GM19397 (cell line): ENCODE data around the gene SRPK2.
A peak's percentile ranks its signal among the peaks of the same experiment; 100 is the strongest.
"Not testable (repeated sequence)": the region's sequence is repeated elsewhere in the genome, so short reads cannot be mapped to it uniquely, and the experiment has no call there.

Experiments used
- ATAC-seq: cut with Tn5 transposase; IDR thresholded peaks from one replicate; pipeline ENCODE4 v1.9.1; 2021; ENCODE audit warnings: mild to moderate bottlenecking, moderate library complexity; ENCODE audit not compliant: unreplicated experiment

The SRPK2 gene

GRCh38 chr7:105388356-105389087, at the start of gene SRPK2:
Gene SRPK2, minus strand, starts transcription at chr7:105388921.
- peak; percentile 71 for ATAC-seq

GRCh38 chr7:105438254-105438653, 49.5 kb upstream of the SRPK2 start:
- no peak for ATAC-seq

- ATAC-seq, result not testable (repeated sequence)
These were observed 48.6 kb upstream of the SRPK2 start for GRCh38 chr7:105437356-105437755.

- no peak for ATAC-seq
These were observed 41.3 kb upstream of the SRPK2 start for GRCh38 chr7:105429746-105430612.

- ATAC-seq, result no peak
These were observed 38.0 kb upstream of the SRPK2 start for GRCh38 chr7:105426606-105427146.

GRCh38 chr7:105423987-105424386, 35.3 kb upstream of the SRPK2 start:
- ATAC-seq, result no peak

- ATAC-seq, result no peak
These were observed 25.2 kb upstream of the SRPK2 start for GRCh38 chr7:105413887-105414437.

GRCh38 chr7:105410774-105411173, 22.1 kb upstream of the SRPK2 start:
- ATAC-seq, result not testable (repeated sequence)

- ATAC-seq, result not testable (repeated sequence)
These were observed 21.1 kb upstream of the SRPK2 start for GRCh38 chr7:105409775-105410174.

GRCh38 chr7:105408791-105409410, 20.2 kb upstream of the SRPK2 start:
- ATAC-seq, result no peak

- no peak for ATAC-seq
These were observed 14.4 kb upstream of the SRPK2 start for GRCh38 chr7:105403128-105403527.

- ATAC-seq, result no peak
These were observed 13.7 kb upstream of the SRPK2 start for GRCh38 chr7:105402221-105403095.

- no peak for ATAC-seq
These were observed 10.5 kb upstream of the SRPK2 start for GRCh38 chr7:105399043-105399725.

GRCh38 chr7:105396566-105396965, 7.8 kb upstream of the SRPK2 start:
- no peak for ATAC-seq

- ATAC-seq, result no peak
These were observed 2.7 kb upstream of the SRPK2 start for GRCh38 chr7:105391429-105391828.

- ATAC-seq, result no peak
These were observed 1.2 kb upstream of the SRPK2 start for GRCh38 chr7:105389889-105390288.

GRCh38 chr7:105389088-105389650, 448 bp upstream of the SRPK2 start:
- no peak for ATAC-seq

- ATAC-seq, result peak; percentile 41
These were observed 989 bp downstream of the SRPK2 start for GRCh38 chr7:105387508-105388355.
